Pancreas (tissue), 10 donors: ENCODE results near the gene RAB24. TPM values are rescaled to one million over a fixed set of nuclear protein-coding genes. Genes with fewer than 3 reads are reported as not detected.
"Not testable (repeated sequence)": the region's sequence is repeated elsewhere in the genome, so short reads cannot be mapped to it uniquely, and the experiment has no call there.

Source experiments
- ATAC-seq, 4 donors: fragments of 200-7000 bp; cut with Tn5 transposase; one replicate each; pipeline versions ENCODE4 v1.8.0 to v1.9.1; 2020; ENCODE audit warnings: mild to moderate bottlenecking in 4 of 4, moderate library complexity in 4 of 4
- DNase-seq, 6 donors: peaks; one replicate each; pipeline ENCODE4 v3.0.0-alpha.2; 2020
- FAIRE-seq: peaks from 2 replicates; lab custom pipeline; 2012; peaks lifted over from hg19 to GRCh38; lab: Jason Lieb, UNC
- H3K27ac ChIP-seq, 4 donors: fragments of 200-600 bp; sonication (generic); 1 replicate in 3 of 4; 2 replicates in 1 of 4; pipeline versions ENCODE4 v1.5.0 to v1.8.0; 2020
- H3K27me3 ChIP-seq, 4 donors: fragments of 200-600 bp; one replicate each; pipeline ENCODE4 v1.8.0; 2021
- H3K36me3 ChIP-seq, 3 donors: fragments of 200-600 bp; sonication (generic) in 1 of 3; one replicate each; pipeline versions ENCODE4 v1.5.0 to v1.8.0; 2020 to 2021
- H3K4me1 ChIP-seq, 3 donors: fragments of 200-600 bp; one replicate each; pipeline ENCODE4 v1.8.0; 2021
- H3K4me3 ChIP-seq, 4 donors: fragments of 200-600 bp; sonication (generic) in 2 of 4; one replicate each; pipeline versions ENCODE4 v1.5.0 to v1.8.0; 2020 to 2021
- H3K9me3 ChIP-seq, 4 donors: fragments of 200-600 bp; one replicate each; pipeline ENCODE4 v1.8.0; 2021
- WGBS, 2 donors: extraction: QIAGEN DNeasy Blood & Tissue Kit; methylation state at CpG; one replicate each; pipeline ENCODE4 v1.1.7; 2013; 5-methylcytosine and 5-hydroxymethylcytosine counted together
- intact Hi-C, 3 donors: fragments of 100-400 bp; cut with DNase I; formaldehyde crosslinking; loops; one replicate each; pipeline versions ENCODE4 v1.11.1 to v1.14.2; 2022
- polyA plus RNA-seq, 2 donors: library from polyadenylated mRNA; stranded (reverse); fragments of 200-250 nt; gene quantifications; one replicate each; pipeline ENCODE4 v1.2.3, GENCODE V29; 2013
- total RNA-seq, 6 donors: library from RNA; stranded (reverse); fragmentation: NEBNext Ultra II Directional in 4 of 6; extraction: Animal tissue kit (Norgen Biotek cat#: 25700) in 4 of 6; gene quantifications; one replicate each; pipeline versions ENCODE4 v1.2.1 to v1.2.4, GENCODE V29; 2021 to 2023
- TF ChIP-seq, protein P1 (sequence below), 4 donors: fragments of 200-600 bp; sonication (generic) in 3 of 4; IDR thresholded peaks; one replicate each; pipeline versions ENCODE4 v1.5.0 to v1.8.0; 2021; ENCODE audit warnings: antibody characterized with exemption in 4 of 4
- donor health status: healthy with polysubstance abuse.
- donor health status: DM: no; HTN: no; CAD: no; lungs with moderate emphysema.
- donor health status: DM: no; HTN: no; CAD: no.
- donor health status: control.
- donor health status: control.
- donor health status: Bipolar disorder and iron deficiency.
- donor health status: DM: yes; HTN: yes; CAD: no.
- donor health status: DM: no; HTN: no; CAD: no.
- donor health status: DM: no; HTN: no; CAD: no.
- donor health status: DM: yes; HTN: yes; CAD: no.

The RAB24 gene
- total and polyA plus RNA-seq, 8 donors, result 34.5 to 160 (median 38.6) TPM

DNA sequence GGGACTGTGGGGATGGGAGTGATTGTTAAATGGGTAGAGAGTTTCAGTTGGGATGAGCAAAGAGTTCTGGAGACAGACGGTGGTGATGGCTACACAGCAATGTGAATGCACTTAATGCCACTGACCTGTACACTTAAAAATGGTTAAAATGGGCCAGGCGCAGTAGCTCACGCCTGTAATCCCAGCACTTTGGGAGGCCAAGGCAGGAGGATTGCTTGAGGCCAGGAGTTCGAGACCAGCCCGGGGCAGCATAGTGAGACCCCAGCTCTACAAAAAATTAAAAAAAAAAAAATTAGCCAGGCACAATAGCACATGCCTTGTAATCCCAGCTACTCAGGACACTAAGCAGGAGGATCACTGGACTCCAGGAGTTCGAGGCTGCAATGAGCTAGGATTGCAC is 40.3 kb upstream of the RAB24 start:
- FAIRE-seq (no peak), DNase-seq (peak in 1 of 6 donors; percentile 1), ATAC-seq (no peak)
- TF ChIP-seq, protein P1, sequence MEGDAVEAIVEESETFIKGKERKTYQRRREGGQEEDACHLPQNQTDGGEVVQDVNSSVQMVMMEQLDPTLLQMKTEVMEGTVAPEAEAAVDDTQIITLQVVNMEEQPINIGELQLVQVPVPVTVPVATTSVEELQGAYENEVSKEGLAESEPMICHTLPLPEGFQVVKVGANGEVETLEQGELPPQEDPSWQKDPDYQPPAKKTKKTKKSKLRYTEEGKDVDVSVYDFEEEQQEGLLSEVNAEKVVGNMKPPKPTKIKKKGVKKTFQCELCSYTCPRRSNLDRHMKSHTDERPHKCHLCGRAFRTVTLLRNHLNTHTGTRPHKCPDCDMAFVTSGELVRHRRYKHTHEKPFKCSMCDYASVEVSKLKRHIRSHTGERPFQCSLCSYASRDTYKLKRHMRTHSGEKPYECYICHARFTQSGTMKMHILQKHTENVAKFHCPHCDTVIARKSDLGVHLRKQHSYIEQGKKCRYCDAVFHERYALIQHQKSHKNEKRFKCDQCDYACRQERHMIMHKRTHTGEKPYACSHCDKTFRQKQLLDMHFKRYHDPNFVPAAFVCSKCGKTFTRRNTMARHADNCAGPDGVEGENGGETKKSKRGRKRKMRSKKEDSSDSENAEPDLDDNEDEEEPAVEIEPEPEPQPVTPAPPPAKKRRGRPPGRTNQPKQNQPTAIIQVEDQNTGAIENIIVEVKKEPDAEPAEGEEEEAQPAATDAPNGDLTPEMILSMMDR (IDR thresholded peaks at IDR 0.05), result no peak
- Histone ChIP-seq H3K27me3 (no peaks in the 10 kb centered on the region), H3K27ac (no peak overlapping the region), H3K36me3 (peaks cover 0 to 15% (median 0%) of the 10 kb centered on the region in 3 donors), H3K9me3 (no peaks in the 10 kb centered on the region), H3K4me3 (no peak overlapping the region), H3K4me1 (peaks cover 8 to 23% (median 12%) of the 10 kb centered on the region in 3 donors)
- 93% methylated on average over 6 of the region's 6 CpGs for WGBS, 2 donors
- intact Hi-C loops, result loop anchor here in 1 of 3 donors (2.0 kb wide), 1 partner anchor 15 kb away; no protein-coding TSS in a partner anchor

DNA sequence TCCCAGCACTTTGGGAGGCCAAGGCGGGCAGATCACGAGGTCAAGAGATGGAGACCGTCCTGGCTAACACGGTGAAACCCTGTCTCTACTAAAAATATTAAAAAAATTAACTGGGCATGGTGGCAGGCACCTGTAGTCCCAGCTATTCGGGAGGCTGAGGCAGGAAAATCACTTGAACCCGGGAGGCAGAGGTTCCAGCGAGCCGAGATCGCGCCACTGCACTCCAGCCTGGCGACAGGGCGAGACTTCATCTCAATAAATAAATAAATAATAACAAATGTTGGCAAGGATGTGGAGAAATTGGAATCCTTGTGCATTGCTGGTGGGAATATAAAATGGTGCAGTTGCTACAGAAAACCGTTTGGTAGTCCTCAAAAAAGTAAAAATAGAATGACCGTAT is 39.5 kb upstream of the RAB24 start:
- WGBS, 2 donors, result 92 to 93% methylated on average over 14 of the region's 14 CpGs
- peaks cover 3 to 15% (median 5%) of the 10 kb centered on the region in 3 donors for H3K4me1 ChIP-seq
- H3K4me3 ChIP-seq, H3K27ac ChIP-seq, FAIRE-seq, intact Hi-C loops, ATAC-seq, H3K27me3 ChIP-seq, H3K9me3 ChIP-seq: not testable (repeated sequence)
- peak in 1 of 6 donors; percentile 5 for DNase-seq
- H3K36me3 ChIP-seq, result peaks cover 0 to 22% (median 7%) of the 10 kb centered on the region in 3 donors

DNA sequence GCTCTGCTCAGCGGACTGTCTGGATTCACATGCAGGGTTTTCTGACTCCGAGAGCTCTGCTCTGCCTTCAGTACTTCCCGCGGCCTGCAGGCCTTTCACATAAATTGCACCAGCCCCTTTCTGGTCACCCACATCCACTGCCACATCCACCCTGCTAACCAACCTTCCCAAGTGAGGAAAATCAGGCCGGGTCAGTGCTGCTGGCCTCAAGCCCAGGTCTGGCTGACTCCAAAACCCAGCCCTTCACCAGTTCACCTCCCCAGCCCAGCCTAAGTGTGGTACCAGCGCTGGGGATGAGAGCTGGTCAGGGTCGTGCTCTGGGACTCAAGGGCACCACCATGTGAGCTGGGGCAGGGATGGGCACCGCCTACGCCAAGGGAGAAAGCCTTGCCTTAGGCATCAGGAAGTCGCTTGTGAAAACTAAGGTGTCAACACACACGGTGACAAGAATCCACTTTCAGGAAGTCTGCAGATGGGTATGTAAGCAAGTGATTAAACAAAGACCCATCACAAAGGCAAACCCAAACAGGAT is 35.7 kb upstream of the RAB24 start:
- no peak overlapping the region for H3K27ac ChIP-seq
- H3K9me3 ChIP-seq, result no peaks in the 10 kb centered on the region
- DNase-seq, result peak in 1 of 6 donors; percentile 58
- WGBS, 2 donors, result 61 to 66% methylated on average over 11 of the region's 11 CpGs
- no peaks in the 10 kb centered on the region for H3K4me1 ChIP-seq
- TF ChIP-seq, protein P1 (IDR thresholded peaks at IDR 0.05), result no peak
- intact Hi-C loops, result no loop called here
- peaks cover 0 to 61% (median 35%) of the 10 kb centered on the region in 3 donors for H3K36me3 ChIP-seq
- H3K27me3 ChIP-seq, result no peaks in the 10 kb centered on the region
- peak in 2 of 4 donors; percentile 33 to 35 for ATAC-seq
- no peak overlapping the region for H3K4me3 ChIP-seq
- FAIRE-seq, result no peak

DNA sequence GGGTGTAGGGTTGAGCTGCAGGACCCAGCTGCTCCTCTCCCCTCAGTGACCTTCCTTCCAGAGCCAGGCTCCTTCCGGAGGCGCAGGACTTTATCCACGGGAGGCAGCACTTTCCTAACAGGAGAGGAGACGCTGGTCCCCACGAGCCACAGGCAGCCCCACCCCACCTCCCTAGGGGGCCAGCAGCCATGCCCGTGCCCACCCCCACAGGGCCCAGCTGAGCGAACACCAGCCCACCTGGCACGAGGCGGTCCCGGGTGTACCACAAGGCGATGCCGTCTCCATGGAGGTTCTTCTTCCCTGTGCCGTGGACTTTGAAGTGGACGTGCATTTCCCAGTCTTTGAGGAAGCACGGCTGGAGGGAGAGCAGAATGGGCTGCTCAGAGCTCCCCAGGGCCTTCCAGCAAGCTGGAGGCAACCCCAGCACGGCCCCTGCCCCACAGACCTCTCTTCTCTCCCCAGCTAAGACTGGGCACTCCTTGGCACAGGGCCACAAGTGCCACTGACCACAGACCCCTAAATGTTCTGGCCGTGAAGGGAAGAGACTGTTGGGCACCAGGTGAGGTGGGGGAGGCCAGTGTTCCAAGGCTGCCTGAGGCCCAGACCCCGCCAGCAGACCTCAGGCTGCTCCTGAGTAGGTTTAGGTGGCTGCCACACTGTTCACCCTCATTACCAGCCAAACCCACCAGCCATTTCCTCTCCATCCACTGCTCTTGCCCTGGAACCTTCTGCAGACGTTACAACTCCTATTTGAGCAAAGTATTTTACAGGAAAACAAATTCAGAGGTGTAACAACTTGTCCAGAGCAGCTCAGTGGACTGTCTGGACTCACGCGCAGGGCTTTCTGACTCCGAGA is 35.0 kb upstream of the RAB24 start:
- ATAC-seq (no peak), DNase-seq (peak in 1 of 6 donors; percentile 70), FAIRE-seq (no peak)
- H3K9me3 ChIP-seq, result no peaks in the 10 kb centered on the region
- H3K27me3 ChIP-seq, result no peaks in the 10 kb centered on the region
- H3K36me3 ChIP-seq, result peaks cover 0 to 68% (median 42%) of the 10 kb centered on the region in 3 donors
- intact Hi-C loops, result no loop called here
- H3K27ac ChIP-seq, result no peak overlapping the region
- 82 to 88% methylated on average over 21 to 22 of the region's 22 CpGs for WGBS, 2 donors
- no peaks in the 10 kb centered on the region for H3K4me1 ChIP-seq
- H3K4me3 ChIP-seq, result no peak overlapping the region
- TF ChIP-seq, protein P1 (IDR thresholded peaks at IDR 0.05), result no peak

DNA sequence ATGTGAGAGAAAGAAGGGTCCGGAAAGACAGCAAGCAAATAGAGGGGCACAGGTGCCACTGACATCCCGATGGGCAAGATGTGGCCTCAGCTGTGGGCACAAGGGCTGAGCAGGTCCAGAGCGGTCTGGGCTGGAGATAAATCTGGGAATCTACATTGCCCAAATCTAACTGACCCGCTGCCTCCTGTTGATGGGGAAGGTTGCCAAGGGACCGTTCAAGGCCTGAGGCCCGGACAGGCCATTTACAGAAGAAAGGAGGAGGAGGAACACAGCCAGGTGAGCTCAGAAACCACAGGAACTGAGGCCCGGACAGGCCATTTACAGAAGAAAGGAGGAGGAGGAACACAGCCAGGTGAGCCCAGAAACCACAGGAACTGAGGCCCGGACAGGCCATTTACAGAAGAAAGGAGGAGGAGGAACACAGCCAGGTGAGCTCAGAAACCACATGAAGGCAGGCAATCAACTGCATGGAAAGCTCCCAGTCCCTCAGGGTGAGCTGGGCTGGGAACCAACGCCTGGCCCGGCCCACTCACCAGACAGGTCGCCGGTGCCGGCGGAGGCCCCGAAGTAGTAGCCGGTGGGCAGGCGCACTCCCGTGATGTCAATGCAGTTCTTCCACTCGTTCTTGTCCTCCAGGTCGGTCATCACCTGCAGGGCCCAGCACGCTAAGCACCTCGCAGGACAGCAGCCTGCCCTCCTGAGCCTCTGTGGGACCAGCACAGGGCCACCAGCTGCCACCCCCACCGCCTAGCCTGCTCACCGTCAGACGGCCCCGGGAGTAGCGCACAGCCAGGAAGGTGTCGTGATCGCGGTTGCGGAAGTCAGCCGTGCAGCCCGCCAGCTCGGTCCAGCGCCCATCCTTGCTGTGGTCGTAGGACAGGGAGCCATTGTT is 33.3 kb upstream of the RAB24 start:
- TF ChIP-seq, protein P1 (IDR thresholded peaks at IDR 0.05), result no peak
- peak in 1 of 6 donors; percentile 73 for DNase-seq
- no peak for ATAC-seq
- intact Hi-C loops, result no loop called here
- Histone ChIP-seq H3K36me3 (peaks cover 0 to 80% (median 44%) of the 10 kb centered on the region in 3 donors), H3K4me1 (no peaks in the 10 kb centered on the region), H3K9me3 (no peaks in the 10 kb centered on the region), H3K27me3 (no peaks in the 10 kb centered on the region), H3K4me3 (no peak overlapping the region), H3K27ac (no peak overlapping the region)
- FAIRE-seq, result no peak
- 88 to 90% methylated on average over 34 to 36 of the region's 36 CpGs for WGBS, 2 donors
